A549 (cell line): ENCODE measurements around the gene TYR. TPM values are rescaled to one million over a fixed set of nuclear protein-coding genes. Genes with fewer than 3 reads are reported as not detected.

Source experiments
- ATAC-seq, 2 experiments: fragments of 200-7000 bp in 1 of 2; fragments of >200 bp in 1 of 2; cut with Nextera tagmentation in 1 of 2; cut with Tn5 transposase in 1 of 2; 3 replicates each; pipeline versions ENCODE4 v1.8.0 to v1.9.1; 2018 to 2020; ENCODE audit warnings: mild to moderate bottlenecking in 1 of 2, moderate library complexity in 1 of 2
- CTCF ChIA-PET: fragments of 300-600 bp; sonication (Branson Sonifier 250); formaldehyde crosslinking; extraction: SDS; loops from one replicate; lab custom pipeline; 2021; ENCODE audit warnings: antibody characterized with exemption, inconsistent platforms; lab: Yijun Ruan, JAX
- POLR2A ChIA-PET: fragments of 350-600 bp; formaldehyde crosslinking; extraction: SDS; loops from one replicate; lab custom pipeline; 2021; ENCODE audit warnings: antibody characterized with exemption, inconsistent platforms; lab: Yijun Ruan, JAX
- DNase-seq, 2 experiments: peaks; one replicate each; pipeline versions ENCODE4 v3.0.0 to v3.0.0-alpha.2; 2011 to 2016; ENCODE audit warnings: low read depth in 1 of 2, low spot score in 1 of 2
- FAIRE-seq: peaks from 2 replicates; lab custom pipeline; 2011; peaks lifted over from hg19 to GRCh38; lab: Jason Lieb, UNC
- H3K27ac ChIP-seq, 2 experiments: fragments of >200 bp; sonication (Bioruptor Twin); formaldehyde crosslinking; 3 replicates each; pipeline ENCODE4 v1.5.1; 2016 to 2017
- H3K4me1 ChIP-seq: fragments of >200 bp; sonication (Bioruptor Twin); formaldehyde crosslinking; 3 replicates; pipeline ENCODE4 v1.6.1; 2016
- H3K4me2 ChIP-seq: fragments of >200 bp; sonication (Bioruptor Twin); formaldehyde crosslinking; 3 replicates; pipeline ENCODE4 v1.6.1; 2016
- H3K4me3 ChIP-seq: fragments of >200 bp; sonication (Bioruptor Twin); formaldehyde crosslinking; 3 replicates; pipeline ENCODE4 v1.5.1; 2016
- H3K9me3 ChIP-seq: fragments of >200 bp; sonication (Bioruptor Twin); formaldehyde crosslinking; 3 replicates; pipeline ENCODE4 v1.6.1; 2016
- BCL3 ChIP-seq: fragments of >200 bp; sonication (Bioruptor Twin); formaldehyde crosslinking; IDR thresholded peaks from 3 replicates; pipeline ENCODE4 v1.6.1; 2016
- BHLHE40 ChIP-seq: IDR thresholded peaks from 2 replicates; pipeline ENCODE4 v1.6.1; 2012; ENCODE audit warnings: low read depth, low read length, inconsistent platforms
- CEBPB ChIP-seq, 2 experiments: fragments of >200 bp in 1 of 2; sonication (Bioruptor Twin) in 1 of 2; formaldehyde crosslinking in 1 of 2; IDR thresholded peaks; 2 replicates each; pipeline ENCODE4 v1.6.1; 2012 to 2016
- CHD4 ChIP-seq: fragments of 200-600 bp; sonication (generic); IDR thresholded peaks from 2 replicates; pipeline ENCODE4 v1.6.1; 2016; ENCODE audit warnings: antibody characterized with exemption, mild to moderate bottlenecking, borderline replicate concordance
- EHF ChIP-seq: fragments of 250-450 bp; sonication (Bioruptor Pico); IDR thresholded peaks from 2 replicates; pipeline ENCODE4 v1.5.0; 2020; ENCODE audit warnings: mild to moderate bottlenecking
- EP300 ChIP-seq, 2 experiments: fragments of >200 bp; sonication (Bioruptor Twin); formaldehyde crosslinking; IDR thresholded peaks; 2 replicates in 1 of 2; 3 replicates in 1 of 2; pipeline ENCODE4 v1.6.1; 2016 to 2017
- ESRRA ChIP-seq: fragments of 150-350 bp; IDR thresholded peaks from 2 replicates; pipeline ENCODE4 v1.6.1; 2014; ENCODE audit warnings: mild to moderate bottlenecking, low read length, borderline replicate concordance
- FOXS1 ChIP-seq: fragments of 250-450 bp; sonication (Bioruptor Pico); IDR thresholded peaks from 2 replicates; pipeline ENCODE4 v1.5.0; 2020; ENCODE audit warnings: mild to moderate bottlenecking, moderate library complexity
- GATA3 ChIP-seq: IDR thresholded peaks from 2 replicates; pipeline ENCODE4 v1.6.1; 2012; ENCODE audit warnings: borderline replicate concordance
- HEYL ChIP-seq: fragments of 250-450 bp; sonication (Bioruptor Pico); IDR thresholded peaks from 2 replicates; pipeline ENCODE4 v1.8.0; 2021; ENCODE audit warnings: mild to moderate bottlenecking, moderate library complexity
- HOXA7 ChIP-seq: fragments of 250-450 bp; sonication (Bioruptor Pico); IDR thresholded peaks from 2 replicates; pipeline ENCODE4 v1.5.0; 2020; ENCODE audit warnings: mild to moderate bottlenecking, moderate library complexity
- HOXB13 ChIP-seq: fragments of 250-450 bp; sonication (Bioruptor Pico); IDR thresholded peaks from 2 replicates; pipeline ENCODE4 v1.5.0; 2020; ENCODE audit warnings: low read depth, mild to moderate bottlenecking, moderate library complexity
- HOXB5 ChIP-seq: fragments of 250-450 bp; sonication (Bioruptor Pico); IDR thresholded peaks from 2 replicates; pipeline ENCODE4 v1.5.0; 2020; ENCODE audit warnings: mild to moderate bottlenecking, moderate library complexity
- KDM1A ChIP-seq: fragments of 200-600 bp; sonication (generic); IDR thresholded peaks from 2 replicates; pipeline ENCODE4 v1.6.1; 2016; ENCODE audit warnings: low read depth, mild to moderate bottlenecking
- KDM5A ChIP-seq: fragments of 200-600 bp; sonication (generic); IDR thresholded peaks from 2 replicates; pipeline ENCODE4 v1.6.1; 2016; ENCODE audit warnings: antibody characterized with exemption, mild to moderate bottlenecking
- MAZ ChIP-seq: fragments of 150-350 bp; IDR thresholded peaks from 2 replicates; pipeline ENCODE4 v1.6.1; 2014; ENCODE audit warnings: antibody characterized with exemption, low read depth, low read length, borderline replicate concordance
- NR3C1 ChIP-seq: fragments of >200 bp; sonication (Bioruptor Twin); formaldehyde crosslinking; IDR thresholded peaks from 3 replicates; pipeline ENCODE4 v1.6.1; 2017
- PBX3 ChIP-seq: IDR thresholded peaks from 2 replicates; pipeline ENCODE4 v1.6.1; 2012
- RCOR1 ChIP-seq: fragments of 150-350 bp; IDR thresholded peaks from 2 replicates; pipeline ENCODE4 v1.6.1; 2014; ENCODE audit warnings: antibody characterized with exemption, low read length, low read depth
- RFX5 ChIP-seq: fragments of 450-650 bp; IDR thresholded peaks from 2 replicates; pipeline ENCODE4 v1.7.1; 2014; ENCODE audit warnings: antibody characterized with exemption, mild to moderate bottlenecking, moderate library complexity
- SMC3 ChIP-seq: fragments of >200 bp; sonication (Bioruptor Twin); formaldehyde crosslinking; IDR thresholded peaks from 3 replicates; pipeline ENCODE4 v1.6.1; 2018; ENCODE audit warnings: inconsistent platforms
- ZFP36 ChIP-seq: fragments of 450-650 bp; IDR thresholded peaks from 2 replicates; pipeline ENCODE4 v1.6.1; 2014; ENCODE audit warnings: borderline replicate concordance; ENCODE audit not compliant: partially characterized antibody
- ZSCAN20 ChIP-seq: fragments of 250-450 bp; sonication (Bioruptor Pico); IDR thresholded peaks from 2 replicates; pipeline ENCODE4 v1.8.0; 2022; ENCODE audit warnings: mild to moderate bottlenecking, moderate library complexity
- WGBS: methylation state at CpG from one replicate; pipeline ENCODE4 v1.1.6; 2017; ENCODE audit errors: missing lambda C conversion rate; 5-methylcytosine and 5-hydroxymethylcytosine counted together
- polyA plus RNA-seq, 4 experiments: library from polyadenylated mRNA; depleted of rRNA in 3 of 4; stranded (reverse); fragments of >200 nt; fragmentation: RNase III in 1 of 4; extraction: RNeasy Plus Mini Kit Qiagen cat#74134 plus additional on column Dnase treatment in 1 of 4; gene quantifications; 2 replicates in 3 of 4; 3 replicates in 1 of 4; pipeline ENCODE4 v1.2.3, GENCODE V29; 2011 to 2017
- TF ChIP-seq, protein P1 (sequence below): fragments of 250-450 bp; sonication (Bioruptor Pico); IDR thresholded peaks from 2 replicates; pipeline ENCODE4 v1.5.0; 2020; ENCODE audit warnings: low read depth, mild to moderate bottlenecking, moderate library complexity
- TF ChIP-seq, protein P2 (sequence below): fragments of >200 bp; sonication (Bioruptor Twin); formaldehyde crosslinking; IDR thresholded peaks from 2 replicates; pipeline ENCODE4 v1.6.1; 2016
- TF ChIP-seq, protein P3 (sequence below): fragments of 150-350 bp; IDR thresholded peaks from 2 replicates; pipeline ENCODE4 v1.6.1; 2014; ENCODE audit warnings: low read depth, mild to moderate bottlenecking, low read length

TYR gene
- polyA plus RNA-seq, 2 of the 4 experiments (the other 2 are of a cell fraction): not detected

GRCh38 chr11:89184021-89184420, 6.3 kb downstream of the TYR start:
- no peaks in the 10 kb centered on the region for H3K9me3 ChIP-seq
- ATAC-seq (no peak), FAIRE-seq (no peak)

DNA sequence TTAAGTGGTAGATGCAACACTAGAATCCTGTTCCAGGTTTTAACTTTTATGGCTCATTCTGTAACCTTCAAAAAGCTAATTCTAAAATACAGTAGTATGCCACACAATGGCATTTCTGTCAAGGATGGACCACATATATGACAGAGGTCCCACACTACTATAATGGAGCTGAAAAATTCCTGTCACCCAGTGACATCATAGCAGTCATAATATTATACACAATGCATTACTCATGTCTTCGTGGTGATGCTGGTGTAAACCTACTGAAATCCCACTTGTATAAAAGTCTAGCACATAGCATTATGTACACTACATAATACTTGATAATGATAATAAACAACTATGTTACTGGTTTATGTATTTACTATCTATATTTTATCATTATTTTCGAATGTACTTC, 12.1 kb downstream of the TYR start:
- no peak for FAIRE-seq
- no peak overlapping the region for H3K27ac ChIP-seq
- ChIA-PET CTCF (no interaction called here), POLR2A (no interaction called here)
- H3K4me1 ChIP-seq: no peaks in the 10 kb centered on the region
- no peak overlapping the region for H3K4me2 ChIP-seq
- TF ChIP-seq, protein P1, sequence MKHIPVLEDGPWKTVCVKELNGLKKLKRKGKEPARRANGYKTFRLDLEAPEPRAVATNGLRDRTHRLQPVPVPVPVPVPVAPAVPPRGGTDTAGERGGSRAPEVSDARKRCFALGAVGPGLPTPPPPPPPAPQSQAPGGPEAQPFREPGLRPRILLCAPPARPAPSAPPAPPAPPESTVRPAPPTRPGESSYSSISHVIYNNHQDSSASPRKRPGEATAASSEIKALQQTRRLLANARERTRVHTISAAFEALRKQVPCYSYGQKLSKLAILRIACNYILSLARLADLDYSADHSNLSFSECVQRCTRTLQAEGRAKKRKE: no peak
- TF ChIP-seq ESRRA (no peak), FOXS1 (CRISPR knock-in tag) (no peak), GATA3 (no peak), BCL3 (no peak), HOXB13 (no peak), MAZ (no peak), HOXB5 (CRISPR knock-in tag) (no peak), ZSCAN20 (CRISPR knock-in tag) (no peak), ZFP36 (no peak), KDM1A (no peak), EHF (no peak), SMC3 (no peak), PBX3 (no peak), EP300 (IDR thresholded peaks at IDR 0.05) (no peak), BHLHE40 (no peak), CHD4 (no peak), CEBPB (IDR thresholded peaks at IDR 0.05) (no peak), RCOR1 (no peak)
- no peaks in the 10 kb centered on the region for H3K9me3 ChIP-seq
- H3K4me3 ChIP-seq: no peak overlapping the region
- DNase-seq: no peak
- 1% methylated on average over 2 of the region's 2 CpGs for WGBS
- ATAC-seq: no peak

More at GRCh38 chr11:89184021-89184420, 6.3 kb downstream of the TYR start:
- TF ChIP-seq FOXS1 (CRISPR knock-in tag) (no peak), HEYL (no peak), PBX3 (no peak)
- DNase-seq: no peak
- Histone ChIP-seq H3K4me3 (no peak overlapping the region), H3K4me1 (no peaks in the 10 kb centered on the region), H3K4me2 (no peak overlapping the region), H3K27ac (no peak overlapping the region)
- CTCF ChIA-PET: no interaction called here
- 3% methylated on average over 3 of the region's 3 CpGs for WGBS
- POLR2A ChIA-PET: no interaction called here

DNA sequence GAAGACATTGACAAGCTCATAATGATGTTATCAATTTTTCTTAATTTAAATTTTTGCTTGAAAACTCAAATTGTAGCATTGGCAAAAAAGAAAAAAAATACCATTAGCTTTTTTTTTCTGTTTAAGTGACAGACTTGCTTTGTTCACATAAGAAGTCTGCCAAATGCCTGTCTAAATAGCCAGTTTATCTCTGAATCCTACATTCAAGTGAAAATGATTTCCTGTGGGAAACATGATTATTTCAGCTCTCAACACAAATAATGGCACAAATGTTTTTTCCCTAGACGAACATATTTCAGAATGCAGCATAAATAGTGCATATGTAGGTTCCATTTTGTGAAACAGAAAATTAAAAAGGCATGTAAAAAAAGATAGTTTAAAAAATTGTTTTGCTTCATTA, 23.5 kb downstream of the TYR start:
- Histone ChIP-seq H3K4me3 (no peak overlapping the region), H3K9me3 (no peaks in the 10 kb centered on the region), H3K27ac (no peak overlapping the region), H3K4me2 (no peak overlapping the region), H3K4me1 (no peaks in the 10 kb centered on the region)
- WGBS: 0% methylated on average over 1 of the region's 1 CpG
- FAIRE-seq (no peak), ATAC-seq (no peak), DNase-seq (no peak)
- TF ChIP-seq SMC3: no peak
- no peak for TF ChIP-seq NR3C1
- TF ChIP-seq, protein P2, sequence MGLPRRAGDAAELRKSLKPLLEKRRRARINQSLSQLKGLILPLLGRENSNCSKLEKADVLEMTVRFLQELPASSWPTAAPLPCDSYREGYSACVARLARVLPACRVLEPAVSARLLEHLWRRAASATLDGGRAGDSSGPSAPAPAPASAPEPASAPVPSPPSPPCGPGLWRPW: no peak
- no peak for TF ChIP-seq RCOR1
- no peak for TF ChIP-seq HOXB5 (CRISPR knock-in tag)
- no peak for TF ChIP-seq RFX5
- no peak for TF ChIP-seq HOXA7 (CRISPR knock-in tag)
- TF ChIP-seq KDM5A: no peak
- TF ChIP-seq ESRRA: no peak
- no peak for TF ChIP-seq KDM1A
- TF ChIP-seq CHD4: no peak
- TF ChIP-seq, protein P3, sequence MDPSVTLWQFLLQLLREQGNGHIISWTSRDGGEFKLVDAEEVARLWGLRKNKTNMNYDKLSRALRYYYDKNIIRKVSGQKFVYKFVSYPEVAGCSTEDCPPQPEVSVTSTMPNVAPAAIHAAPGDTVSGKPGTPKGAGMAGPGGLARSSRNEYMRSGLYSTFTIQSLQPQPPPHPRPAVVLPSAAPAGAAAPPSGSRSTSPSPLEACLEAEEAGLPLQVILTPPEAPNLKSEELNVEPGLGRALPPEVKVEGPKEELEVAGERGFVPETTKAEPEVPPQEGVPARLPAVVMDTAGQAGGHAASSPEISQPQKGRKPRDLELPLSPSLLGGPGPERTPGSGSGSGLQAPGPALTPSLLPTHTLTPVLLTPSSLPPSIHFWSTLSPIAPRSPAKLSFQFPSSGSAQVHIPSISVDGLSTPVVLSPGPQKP: no peak
- ChIA-PET POLR2A (no interaction called here), CTCF (no interaction called here)
